ENCODE results near the gene TMEM247.
"Not testable (repeated sequence)": the region's sequence is repeated elsewhere in the genome, so short reads cannot be mapped to it uniquely, and the experiment has no call there.

The TMEM247 gene

GRCh38 chr2:46509804-46510203 is 30.4 kb downstream of the TMEM247 start:
- no peak for DNase-seq (ENCODE audit: low read depth in 2 of 3, low spot score in 1 of 3)

GRCh38 chr2:46510598-46511177 is 31.3 kb downstream of the TMEM247 start:
- DNase-seq (ENCODE audit: low read depth in 2 of 3, low spot score in 1 of 3): no peak

- no peak for DNase-seq (ENCODE audit: low read depth in 2 of 3, low spot score in 1 of 3)
These were observed 32.8 kb downstream of the TMEM247 start for GRCh38 chr2:46512185-46512584.

- DNase-seq (ENCODE audit: low read depth in 2 of 3, low spot score in 1 of 3): no peak
These were observed 35.4 kb downstream of the TMEM247 start for GRCh38 chr2:46514738-46515137.

GRCh38 chr2:46517485-46517884 is 38.1 kb downstream of the TMEM247 start:
- no peak for DNase-seq (ENCODE audit: low read depth in 2 of 3, low spot score in 1 of 3)

- no peak for DNase-seq (ENCODE audit: low read depth in 2 of 3, low spot score in 1 of 3)
These were observed 39.5 kb downstream of the TMEM247 start for GRCh38 chr2:46518861-46519260.

- DNase-seq (ENCODE audit: low read depth in 2 of 3, low spot score in 1 of 3): no peak
These were observed 39.9 kb downstream of the TMEM247 start for GRCh38 chr2:46519265-46519664.

GRCh38 chr2:46520130-46520711 is 40.9 kb downstream of the TMEM247 start:
- DNase-seq (ENCODE audit: low read depth in 2 of 3, low spot score in 1 of 3): no peak

- DNase-seq (ENCODE audit: low read depth in 2 of 3, low spot score in 1 of 3): no peak
These were observed 41.9 kb downstream of the TMEM247 start for GRCh38 chr2:46521215-46521683.

GRCh38 chr2:46522385-46522784 is 43.0 kb downstream of the TMEM247 start:
- not testable (repeated sequence) for DNase-seq (ENCODE audit: low read depth in 2 of 3, low spot score in 1 of 3)

GRCh38 chr2:46525522-46526155 is 46.3 kb downstream of the TMEM247 start:
- DNase-seq (ENCODE audit: low read depth in 2 of 3, low spot score in 1 of 3): no peak

GRCh38 chr2:46528880-46529279 is 49.5 kb downstream of the TMEM247 start:
- DNase-seq (ENCODE audit: low read depth in 2 of 3, low spot score in 1 of 3): no peak

- DNase-seq (ENCODE audit: low read depth in 2 of 3, low spot score in 1 of 3): no peak
These were observed 51.3 kb downstream of the TMEM247 start for GRCh38 chr2:46530639-46531038.

- no peak for DNase-seq (ENCODE audit: low read depth in 2 of 3, low spot score in 1 of 3)
These were observed 52.5 kb downstream of the TMEM247 start for GRCh38 chr2:46531863-46532262.

All from stimulated activated CD4-positive, alpha-beta T cell treated with anti-CD3 and anti-CD28 coated beads, Interleukin-12 subunit alpha, Interleukin-12 subunit beta, amount 100 ng/mL, for 48 hours (primary cell).